Renal cortex interstitium (tissue), 11 donors: ENCODE data around the gene RFXAP. TPM values are rescaled to one million over a fixed set of nuclear protein-coding genes. Genes with fewer than 3 reads are reported as not detected.

Experiments
- DNase-seq, 11 donors: peaks; one replicate each; pipeline ENCODE4 v3.0.0-alpha.2; 2013; ENCODE audit warnings: low read depth in 9 of 11, low spot score in 4 of 11; ENCODE audit errors: extremely low read depth in 1 of 11
- polyA plus RNA-seq, 3 donors: library from polyadenylated mRNA; unstranded; fragments of 120-200 nt; gene quantifications; one replicate each; pipeline ENCODE4 v1.2.1, GENCODE V29; 2013; ENCODE audit not compliant: insufficient read length in 3 of 3

Gene RFXAP
- polyA plus RNA-seq, 3 donors: 12.7 to 19.5 (median 13.5) TPM

DNA sequence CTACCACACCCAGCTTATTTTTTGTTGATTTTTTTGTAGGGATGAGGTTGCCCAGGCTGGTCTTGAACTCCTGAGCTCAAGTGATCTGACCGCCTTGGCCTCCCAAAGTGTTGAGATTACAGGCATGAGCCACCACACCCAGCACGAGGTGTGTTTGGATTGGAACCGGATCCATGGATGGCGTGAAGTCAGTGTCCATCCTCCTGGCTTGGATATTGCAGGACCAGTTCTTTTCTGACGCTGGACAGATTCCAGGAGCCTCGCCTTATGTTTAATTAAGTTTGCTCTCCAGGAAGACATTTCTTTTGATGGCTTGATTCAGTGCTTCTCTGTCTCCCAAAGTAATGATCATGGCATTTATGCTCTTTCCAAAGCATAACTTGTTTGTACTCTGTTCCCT, 14.4 kb upstream of the RFXAP start:
- DNase-seq: no peak

DNA sequence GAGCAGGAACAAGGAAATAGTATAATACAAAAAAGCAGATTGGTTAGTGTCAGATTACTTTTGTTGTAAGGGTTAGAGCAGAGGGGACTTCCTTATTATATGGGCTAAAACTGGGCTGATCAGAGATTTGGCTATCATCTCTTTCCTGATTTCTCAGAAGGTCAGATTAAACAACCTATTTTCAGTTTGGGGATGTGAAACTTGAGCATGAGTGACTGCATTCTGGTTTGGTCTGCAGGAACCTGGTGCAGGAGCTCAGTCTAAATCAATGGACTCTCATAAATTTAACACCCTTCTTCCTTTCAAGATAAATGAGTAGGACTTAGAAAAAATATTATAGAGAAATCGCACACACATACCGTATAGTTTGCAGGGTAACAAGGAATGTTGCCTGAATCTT, 12.9 kb upstream of the RFXAP start:
- no peak for DNase-seq

DNA sequence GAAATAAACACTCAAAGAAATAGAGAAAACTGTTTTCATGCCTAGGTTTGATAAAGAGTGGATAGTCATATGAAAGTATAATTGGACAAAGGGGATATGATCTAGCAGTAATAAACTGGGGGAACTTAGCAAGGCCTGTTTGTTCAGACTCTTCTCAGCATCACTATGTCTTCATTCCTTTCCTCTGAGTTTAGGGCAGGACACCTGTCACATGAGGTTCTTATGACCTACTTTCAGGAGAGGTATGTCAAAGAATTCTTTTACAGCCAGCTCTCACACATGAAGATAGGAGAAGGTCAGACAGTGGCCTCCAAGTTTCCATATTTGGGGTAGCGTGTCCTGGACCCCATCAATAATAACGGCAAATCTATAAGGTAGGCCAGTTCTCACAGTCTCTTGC, 11.4 kb upstream of the RFXAP start:
- DNase-seq: no peak

DNA sequence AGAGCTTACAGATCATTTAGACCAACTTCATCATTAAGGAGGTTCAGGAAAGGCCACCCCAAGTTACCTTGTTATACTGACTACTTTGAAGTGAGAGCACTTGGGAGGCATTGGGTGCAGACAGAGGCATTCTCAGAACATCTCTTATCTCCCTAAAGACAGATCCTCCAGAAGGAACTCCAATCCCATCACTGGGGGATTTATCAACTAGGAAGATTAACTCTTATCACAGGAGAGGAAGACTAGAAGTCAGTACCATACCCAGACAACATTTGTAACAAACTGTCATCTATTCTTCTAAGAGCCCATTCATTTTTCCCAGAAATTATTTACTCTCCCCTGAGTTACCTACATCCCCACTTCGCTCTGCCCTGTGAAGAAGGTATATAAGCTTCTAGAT, 5.8 kb upstream of the RFXAP start:
- no peak for DNase-seq

DNA sequence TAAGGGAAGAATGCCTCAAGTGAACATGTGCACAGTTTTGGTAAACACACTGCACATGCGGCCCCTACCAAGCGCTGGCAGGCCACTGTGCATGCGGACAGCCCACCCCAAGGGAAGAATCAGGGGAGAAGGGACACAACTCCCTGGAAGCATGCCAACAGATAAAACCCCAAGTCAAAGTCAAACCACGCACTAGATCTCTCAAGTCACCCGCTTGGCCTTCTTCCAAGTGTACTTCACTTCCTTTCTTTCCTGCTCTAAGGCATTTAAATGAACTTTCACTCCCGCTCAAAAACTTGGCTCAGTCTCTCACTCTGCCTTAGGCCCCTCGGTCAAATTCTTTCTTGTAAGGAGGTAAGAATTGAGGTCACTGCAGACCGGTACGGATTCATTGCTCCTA, 4.6 kb upstream of the RFXAP start:
- DNase-seq: peak in 6 of 11 donors; percentile 27 to 54 (median 37)

DNA sequence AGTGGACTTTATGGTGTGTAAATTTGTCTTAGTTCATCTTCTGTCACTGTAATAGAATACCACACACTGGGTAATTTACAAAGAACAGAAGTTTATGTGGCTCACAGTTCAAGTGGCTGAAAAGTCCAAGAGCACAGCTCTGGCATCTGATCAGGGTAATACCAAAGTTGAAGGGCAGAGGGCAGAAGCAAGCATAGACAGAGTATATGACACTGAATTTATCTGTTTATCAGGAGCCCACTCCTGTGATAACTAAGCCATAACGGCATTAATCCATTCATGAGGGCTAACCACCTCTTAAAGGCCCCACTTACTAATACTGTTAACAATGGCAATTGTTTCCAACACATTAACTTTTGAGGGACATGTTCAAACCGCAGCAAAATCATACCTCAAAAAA, 4.0 kb upstream of the RFXAP start:
- no peak for DNase-seq

DNA sequence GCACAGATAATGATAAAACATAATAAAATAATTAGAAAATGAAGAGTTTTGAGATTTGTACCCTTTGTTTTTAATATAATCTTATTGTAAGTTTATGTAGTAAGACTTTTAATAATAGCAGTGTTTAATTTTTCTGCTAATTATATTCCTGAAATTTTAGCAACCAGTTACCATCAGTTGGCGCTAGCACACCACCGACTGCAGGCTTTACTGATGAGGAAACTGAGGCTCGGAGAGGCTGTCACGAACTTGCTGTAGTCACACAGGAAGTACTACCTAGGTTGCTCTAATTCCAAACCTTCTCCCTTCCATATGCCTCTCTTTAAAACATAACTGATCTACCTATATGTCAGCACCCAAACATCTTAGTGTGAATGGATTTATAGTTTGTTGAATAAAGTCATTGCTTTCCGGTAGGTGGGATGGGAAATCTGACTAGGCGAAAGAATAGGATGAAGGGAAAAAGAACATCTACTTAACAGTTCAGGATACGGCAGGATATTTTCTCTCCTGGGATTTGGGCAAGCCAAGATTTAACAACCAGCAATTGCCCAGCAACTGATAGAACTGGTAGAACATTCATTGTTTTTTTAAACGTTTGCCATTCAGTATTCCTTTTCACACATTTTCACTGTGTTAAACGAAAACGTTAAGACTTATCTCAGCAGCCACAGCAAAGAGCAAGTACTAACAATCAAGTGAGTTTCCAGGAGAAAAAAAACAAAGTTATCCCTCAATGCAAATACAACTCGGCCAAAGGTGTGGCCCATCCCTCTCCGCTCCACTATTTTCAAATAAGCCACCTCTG, 822 bp upstream of the RFXAP start:
- DNase-seq: no peak

DNA sequence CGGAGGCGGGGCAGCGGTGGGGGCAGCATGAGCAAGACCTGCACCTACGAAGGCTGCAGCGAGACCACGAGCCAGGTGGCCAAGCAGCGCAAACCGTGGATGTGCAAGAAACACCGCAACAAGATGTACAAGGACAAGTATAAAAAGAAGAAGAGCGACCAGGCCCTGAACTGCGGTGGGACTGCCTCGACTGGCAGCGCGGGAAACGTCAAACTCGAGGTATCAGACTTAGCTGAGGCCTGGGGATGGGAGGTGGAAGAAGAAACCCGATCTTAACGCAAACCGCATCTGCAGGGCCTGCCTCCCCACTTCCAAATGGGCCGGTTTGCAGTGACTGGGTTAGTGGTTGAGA, 693 bp downstream of the RFXAP start:
- DNase-seq: peak in 2 of 11 donors; percentile 9 to 13

DNA sequence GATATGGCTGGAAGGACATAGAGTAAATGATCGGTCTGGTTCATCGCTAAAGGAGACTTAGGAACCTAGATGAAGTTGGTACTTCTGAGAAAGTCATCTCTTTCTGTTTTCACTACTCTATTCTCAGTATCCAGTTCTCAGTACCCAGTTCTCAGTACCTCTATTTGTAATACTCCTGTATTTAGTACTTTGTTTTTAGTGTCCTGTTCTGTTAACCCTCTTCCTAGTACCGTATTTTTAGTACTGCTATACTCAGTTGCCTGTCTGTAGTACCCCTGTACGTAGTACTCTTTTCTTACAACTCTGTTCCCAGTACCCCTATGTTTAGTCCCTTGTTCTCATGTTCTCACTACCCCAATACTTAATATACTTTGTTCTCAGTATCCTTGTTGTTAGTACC, 1.2 kb downstream of the RFXAP start:
- no peak for DNase-seq

DNA sequence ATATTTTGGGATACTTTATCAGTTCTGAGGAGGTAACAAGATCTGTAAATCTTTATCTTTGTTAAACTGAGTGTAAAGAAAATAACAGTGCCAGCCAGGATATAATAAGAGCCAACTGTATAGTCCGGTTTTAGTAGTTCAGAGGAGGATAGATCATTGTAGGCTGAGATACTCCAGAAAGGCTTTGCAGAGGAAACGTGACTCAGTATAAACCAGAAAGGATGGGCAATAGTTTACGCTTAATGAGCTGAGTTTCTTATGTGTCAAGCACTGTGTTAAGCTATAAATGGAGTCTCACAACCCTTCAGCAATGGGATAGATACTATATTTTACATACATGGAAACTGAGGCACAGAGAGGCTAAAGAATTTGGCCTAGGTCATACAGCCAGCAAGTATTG, 3.8 kb downstream of the RFXAP start:
- DNase-seq: no peak

DNA sequence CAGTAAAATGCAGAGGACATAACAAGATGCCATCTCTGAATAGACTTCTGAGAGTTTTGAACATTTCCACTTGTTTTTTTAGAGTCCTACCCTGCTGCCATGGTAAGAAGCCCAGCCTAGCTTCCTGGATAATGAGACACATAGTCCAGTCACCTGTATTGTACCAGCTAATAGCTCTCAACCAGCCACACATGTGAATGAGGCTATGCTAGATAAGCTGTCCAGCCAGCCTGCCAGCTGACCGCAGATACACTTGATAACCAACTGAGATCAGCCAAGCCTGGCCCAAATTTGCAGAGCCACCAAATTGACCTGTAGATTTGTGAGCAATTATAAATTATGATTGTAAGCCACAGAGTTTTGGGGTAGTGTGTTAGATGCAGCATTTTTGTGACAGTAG, 10.7 kb downstream of the RFXAP start:
- no peak for DNase-seq

DNA sequence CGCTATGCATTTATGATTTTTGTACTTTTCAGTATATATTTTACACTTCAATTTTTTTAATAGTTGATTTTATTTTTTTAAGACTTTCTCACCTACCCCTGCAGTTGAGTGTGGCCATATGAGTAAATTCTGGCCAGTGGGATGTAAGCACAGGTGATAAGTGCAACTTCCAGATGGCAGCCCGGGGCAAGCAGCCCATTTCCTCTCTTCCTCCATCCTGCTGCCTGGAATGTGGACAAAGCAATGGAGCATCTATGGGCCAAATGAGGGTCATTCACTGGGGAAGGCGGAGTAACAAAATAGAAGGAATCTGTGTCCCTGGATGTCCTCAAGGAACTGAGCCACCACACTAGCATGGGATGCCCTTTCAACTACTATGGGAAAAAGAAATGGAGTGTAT, 12.3 kb downstream of the RFXAP start:
- DNase-seq: no peak

DNA sequence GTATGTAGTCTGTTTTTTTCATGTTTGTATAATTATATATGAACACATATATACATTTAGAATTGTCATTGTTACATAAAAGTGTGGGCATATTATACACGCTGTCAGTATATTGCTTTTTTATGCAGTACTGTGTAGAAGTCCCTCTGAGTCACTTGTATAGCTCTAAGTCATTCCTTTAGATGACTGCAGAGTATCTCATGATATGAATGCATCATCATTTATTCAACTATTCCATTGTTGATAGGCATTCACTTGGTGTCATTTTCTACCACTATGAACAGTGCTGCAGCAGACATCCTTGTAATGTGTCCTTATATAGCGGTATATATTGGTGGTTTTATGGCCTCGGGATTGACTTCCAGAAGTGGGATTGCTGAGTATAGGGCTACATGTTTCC, 15.3 kb downstream of the RFXAP start:
- no peak for DNase-seq

DNA sequence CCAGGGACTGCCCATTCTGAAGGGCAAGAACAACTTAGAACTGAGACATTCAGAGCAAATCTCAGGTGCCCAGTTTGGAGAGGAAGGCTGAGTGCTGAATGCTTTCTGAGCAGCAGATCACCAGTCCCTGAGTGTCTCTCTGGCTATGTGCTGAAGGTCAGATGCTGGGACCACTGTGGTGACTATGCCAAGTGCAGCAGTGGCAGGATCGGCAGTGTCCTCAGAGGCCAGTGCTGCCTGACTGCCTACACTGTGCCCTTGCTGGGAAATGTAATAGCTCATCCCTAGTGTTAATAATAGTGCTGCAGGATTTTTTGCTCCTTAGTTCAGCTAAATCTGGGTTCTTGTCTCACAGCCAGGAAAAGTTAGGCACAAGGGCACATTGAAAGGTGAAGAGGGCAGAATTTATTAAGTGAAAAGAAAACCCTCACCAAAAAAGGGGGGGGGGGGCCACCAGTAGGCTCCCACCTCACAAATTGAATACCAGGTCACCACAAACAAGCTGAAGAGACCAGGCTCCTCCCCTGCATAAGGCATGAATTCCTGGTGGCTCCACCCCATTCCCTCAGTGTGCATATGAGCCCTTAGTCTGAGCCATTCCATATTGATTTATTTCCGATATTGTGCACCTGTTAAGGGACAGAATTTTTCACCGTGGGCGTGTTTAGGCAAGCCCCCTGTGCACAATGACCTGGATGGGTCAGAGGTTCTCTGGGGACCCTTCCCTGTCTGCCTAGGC, 18.5 kb downstream of the RFXAP start:
- no peak for DNase-seq

DNA sequence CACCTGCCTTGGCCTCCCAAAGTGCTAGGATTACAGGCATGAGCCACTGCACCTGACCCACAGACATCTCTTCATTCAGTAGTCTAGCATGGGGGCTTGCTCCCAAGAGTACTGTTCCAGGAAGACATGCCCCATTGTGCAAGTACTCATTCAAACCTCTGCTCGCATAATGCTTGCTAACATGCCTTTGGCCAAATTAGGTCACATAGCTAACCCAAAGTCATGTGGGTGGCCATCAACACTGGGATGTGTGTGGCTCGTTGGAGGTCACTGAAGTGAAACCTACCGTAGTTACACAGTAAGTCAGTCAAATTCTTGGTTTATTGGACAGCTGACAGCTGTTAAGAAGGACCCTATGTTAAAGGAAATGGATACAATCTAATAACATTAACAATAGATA, 20.3 kb downstream of the RFXAP start:
- DNase-seq: no peak

DNA sequence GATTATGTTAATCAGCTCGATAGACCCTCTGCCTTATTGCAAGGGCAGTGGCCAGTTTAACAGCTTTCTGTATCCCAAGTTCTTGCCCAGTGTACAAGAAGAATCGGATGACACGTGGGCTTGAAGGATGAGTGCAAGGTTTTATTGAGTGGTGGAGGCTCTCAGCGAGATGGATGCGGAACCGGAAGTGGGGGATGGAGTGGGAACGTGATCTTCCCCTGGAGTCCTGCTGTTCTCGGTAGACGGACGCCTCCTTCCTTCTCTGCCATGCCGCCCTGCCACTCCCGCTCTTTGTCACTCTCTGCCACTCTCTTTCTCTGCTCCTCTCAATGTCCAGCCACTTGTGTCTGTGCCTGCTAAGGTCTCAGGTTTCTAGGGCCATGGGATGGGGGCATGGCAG, 21.0 kb downstream of the RFXAP start:
- DNase-seq: no peak

DNA sequence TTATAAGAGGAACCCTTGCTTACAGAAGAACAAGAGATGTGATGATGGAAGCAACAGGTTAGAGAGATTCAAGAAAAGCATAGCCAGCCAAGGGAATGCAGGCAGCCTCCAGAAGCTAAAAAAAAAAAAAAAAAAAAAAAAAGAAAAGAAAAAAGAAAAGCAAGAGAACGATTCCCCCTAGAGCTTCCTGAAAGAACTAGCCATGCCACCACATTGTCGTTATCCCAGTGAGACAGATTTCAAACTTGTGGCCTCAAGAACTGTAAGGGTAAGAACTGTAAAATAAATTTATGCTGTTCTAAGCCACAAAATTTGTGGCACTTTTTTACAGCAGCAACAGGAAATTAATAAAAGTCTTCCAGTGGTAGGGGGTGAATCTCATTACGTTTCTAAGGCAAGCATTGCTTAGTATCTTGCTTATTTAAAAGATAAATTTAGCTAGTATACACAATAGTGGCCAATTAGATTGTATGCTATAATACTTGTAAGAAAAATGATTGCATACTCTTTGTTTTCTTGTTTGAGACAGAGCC, 21.8 kb downstream of the RFXAP start:
- no peak for DNase-seq

DNA sequence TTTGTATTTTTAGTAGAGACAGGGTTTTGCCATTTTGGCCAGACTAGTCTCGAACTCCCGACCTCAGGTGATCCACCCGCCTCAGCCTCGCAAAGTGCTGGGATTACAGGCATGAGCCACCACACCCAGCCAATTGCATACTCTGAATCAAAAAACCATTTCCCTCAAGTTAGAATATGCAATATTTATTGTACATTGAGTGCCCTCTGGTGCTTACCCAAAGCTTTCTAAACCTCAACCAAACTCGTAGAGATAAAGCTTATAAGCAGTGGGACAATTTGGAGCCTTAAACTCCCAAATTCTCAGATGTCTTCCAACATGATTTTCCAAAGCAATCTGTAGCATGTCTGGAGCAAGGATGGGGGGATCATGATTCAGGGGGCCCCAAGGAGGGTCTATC, 22.4 kb downstream of the RFXAP start:
- DNase-seq: no peak

DNA sequence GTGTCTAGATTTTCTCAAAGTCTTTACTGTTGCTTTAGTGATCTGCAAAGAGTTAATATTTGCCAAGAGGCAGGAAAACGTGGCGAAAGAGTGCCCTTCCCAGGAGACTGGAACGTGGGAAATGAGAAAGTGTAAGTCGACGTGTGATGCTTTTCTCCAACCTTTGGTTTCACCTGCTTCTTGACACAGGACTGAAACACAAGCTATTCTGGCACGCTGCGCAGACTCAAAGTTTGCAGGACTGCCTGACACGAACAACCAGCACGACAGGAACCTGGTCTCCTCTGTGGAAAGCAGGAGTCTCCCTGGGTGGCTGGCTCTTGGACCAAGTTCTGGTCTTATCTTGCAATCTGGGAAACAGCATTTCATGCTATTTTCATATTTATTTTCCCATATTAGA, 28.6 kb downstream of the RFXAP start:
- DNase-seq: no peak

DNA sequence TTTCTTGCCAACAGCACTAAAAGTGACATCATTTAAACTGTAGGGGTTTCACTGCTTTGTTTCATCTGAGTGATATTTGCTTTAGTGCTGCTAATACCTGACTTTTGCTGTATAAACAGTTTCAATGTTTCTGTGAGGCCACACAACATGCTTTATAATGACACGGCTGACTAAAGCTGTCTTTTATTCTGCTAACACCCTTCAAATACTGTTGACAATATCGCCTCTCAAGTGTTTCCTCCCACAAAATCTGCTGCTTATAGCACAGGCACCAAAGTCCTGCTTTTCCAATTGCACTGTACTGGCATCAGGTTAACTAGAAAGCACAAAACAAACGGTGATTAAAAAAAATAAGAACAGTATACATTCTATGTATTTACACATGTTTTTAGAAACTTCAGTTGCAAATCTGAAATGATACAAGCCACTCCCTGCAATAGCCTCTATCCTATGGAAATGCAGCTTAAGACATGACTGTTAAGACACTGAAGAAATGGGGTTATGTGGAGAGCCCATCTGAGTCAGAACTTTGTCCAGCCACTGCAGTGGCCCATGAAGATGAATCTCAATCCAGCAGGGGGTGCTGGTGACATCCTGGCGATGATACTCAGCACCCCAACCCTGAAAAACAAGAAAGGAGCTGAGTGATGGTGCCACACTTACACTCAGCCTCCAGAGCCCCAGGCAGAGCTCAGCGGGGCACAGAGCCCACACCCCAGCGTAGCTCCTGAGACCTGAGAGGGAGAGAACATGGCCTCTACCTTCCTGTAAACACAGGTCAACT, 29.4 kb downstream of the RFXAP start:
- no peak for DNase-seq
